GM21529 (cell line): ENCODE measurements around the gene GPR37.

Experiments used
- ATAC-seq: cut with Tn5 transposase; IDR thresholded peaks from one replicate; pipeline ENCODE4 v1.9.1; 2021; ENCODE audit not compliant: unreplicated experiment

The GPR37 gene, protein sequence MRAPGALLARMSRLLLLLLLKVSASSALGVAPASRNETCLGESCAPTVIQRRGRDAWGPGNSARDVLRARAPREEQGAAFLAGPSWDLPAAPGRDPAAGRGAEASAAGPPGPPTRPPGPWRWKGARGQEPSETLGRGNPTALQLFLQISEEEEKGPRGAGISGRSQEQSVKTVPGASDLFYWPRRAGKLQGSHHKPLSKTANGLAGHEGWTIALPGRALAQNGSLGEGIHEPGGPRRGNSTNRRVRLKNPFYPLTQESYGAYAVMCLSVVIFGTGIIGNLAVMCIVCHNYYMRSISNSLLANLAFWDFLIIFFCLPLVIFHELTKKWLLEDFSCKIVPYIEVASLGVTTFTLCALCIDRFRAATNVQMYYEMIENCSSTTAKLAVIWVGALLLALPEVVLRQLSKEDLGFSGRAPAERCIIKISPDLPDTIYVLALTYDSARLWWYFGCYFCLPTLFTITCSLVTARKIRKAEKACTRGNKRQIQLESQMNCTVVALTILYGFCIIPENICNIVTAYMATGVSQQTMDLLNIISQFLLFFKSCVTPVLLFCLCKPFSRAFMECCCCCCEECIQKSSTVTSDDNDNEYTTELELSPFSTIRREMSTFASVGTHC

DNA sequence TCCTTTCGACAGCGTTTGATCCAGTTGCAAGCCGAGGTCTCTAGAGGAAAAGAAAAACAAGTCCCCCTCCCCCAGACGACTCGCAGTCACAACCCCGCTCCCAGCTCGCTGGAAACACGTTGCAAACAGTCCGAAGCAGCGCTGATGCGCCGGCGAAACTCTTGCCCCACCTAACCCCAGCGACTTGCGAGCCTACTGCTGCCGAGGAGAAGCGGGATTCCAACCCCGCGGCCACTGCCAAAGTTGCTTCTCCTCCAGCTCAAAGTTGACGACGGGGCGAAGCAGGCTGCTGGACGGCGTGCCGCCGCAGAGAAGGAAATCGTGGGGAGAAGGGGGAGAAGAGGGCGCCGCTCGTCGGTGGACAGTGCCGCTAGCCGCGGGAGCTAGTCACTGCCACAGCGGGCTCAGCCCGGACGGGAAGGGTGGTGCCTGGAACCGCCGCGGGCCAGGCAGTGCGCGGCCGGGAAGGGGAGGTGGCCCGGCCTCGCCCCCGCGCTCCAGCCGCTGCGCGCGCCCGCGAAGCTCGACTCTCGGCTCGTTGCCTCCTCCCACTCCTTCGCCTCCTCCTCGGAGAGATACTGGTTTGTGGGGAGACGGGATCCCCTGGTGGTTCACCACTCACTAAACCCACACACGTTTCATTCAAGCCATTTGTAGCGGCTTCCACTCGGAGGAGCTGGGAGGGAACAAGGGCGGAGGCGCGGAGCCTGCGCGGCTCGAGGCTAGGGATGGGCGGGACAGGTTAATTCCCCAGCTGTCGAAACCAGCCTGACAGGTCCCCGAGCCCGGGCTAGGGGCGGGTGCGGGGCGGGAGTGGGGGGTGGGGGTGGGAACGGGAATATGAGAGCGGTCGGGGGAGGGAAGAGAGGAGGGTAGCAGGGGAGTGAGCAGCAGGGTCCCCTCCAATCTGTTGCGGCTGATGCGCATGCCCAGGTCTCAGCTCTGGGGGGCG, at the start of gene GPR37:
GPR37 (minus strand) TSS at position 392 of the 952 bp plus-strand sequence. CDS start 816 bp downstream, outside the sequence.
- peak; percentile 73 for ATAC-seq

GRCh38 chr7:124813994-124814798, 48.6 kb upstream of the GPR37 start:
- no peak for ATAC-seq

- ATAC-seq, result no peak
Observed at GRCh38 chr7:124812764-124813163, 47.2 kb upstream of the GPR37 start.

- no peak for ATAC-seq
Observed at GRCh38 chr7:124811341-124811740, 45.7 kb upstream of the GPR37 start.

DNA sequence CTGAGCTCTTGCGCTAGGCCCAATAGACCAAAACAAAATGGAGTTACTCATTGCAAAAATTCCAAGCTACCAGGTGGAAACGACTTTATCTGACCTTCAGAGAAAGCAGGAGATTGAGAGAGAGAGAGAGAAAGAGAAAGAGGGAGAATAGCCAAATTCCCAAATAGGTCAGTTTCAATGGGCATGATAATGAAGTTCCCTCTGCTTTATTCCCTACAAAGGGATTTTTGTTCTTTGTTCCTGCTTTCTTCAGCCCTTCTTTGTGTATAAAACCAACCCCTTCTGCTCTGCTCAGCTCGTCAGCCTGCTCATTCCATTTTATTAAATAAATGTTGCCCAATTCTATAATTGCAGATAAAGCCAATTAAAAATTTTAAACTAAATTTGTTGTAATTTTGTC, 45.0 kb upstream of the GPR37 start:
- no peak for ATAC-seq

GRCh38 chr7:124808206-124808605, 42.6 kb upstream of the GPR37 start:
- no peak for ATAC-seq

DNA sequence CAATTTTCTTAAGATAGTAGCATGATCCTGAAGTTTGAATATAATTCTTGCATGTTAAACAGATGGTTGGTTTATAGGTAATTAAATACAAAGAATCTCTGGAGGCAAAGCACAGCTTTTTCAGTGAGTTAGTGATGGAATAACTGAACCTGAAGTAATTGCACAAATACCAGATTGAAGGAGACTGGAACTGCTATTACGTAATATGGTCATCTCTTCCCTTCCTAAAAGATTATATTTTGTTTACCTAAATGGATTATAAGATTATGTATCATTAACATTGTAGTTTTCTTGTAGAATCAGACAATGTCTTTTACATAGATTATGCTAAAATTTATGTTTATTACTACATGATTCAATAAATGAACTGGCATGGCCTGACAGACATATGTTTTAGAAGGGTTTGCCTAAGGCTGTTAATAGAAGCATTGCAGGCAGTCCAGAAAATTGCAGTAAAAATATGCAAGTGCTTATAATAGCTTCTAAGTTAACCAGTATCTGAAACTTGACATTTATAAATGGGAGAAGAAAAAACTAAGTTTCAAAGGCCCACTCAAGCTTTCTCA, 35.8 kb upstream of the GPR37 start:
- ATAC-seq, result no peak

DNA sequence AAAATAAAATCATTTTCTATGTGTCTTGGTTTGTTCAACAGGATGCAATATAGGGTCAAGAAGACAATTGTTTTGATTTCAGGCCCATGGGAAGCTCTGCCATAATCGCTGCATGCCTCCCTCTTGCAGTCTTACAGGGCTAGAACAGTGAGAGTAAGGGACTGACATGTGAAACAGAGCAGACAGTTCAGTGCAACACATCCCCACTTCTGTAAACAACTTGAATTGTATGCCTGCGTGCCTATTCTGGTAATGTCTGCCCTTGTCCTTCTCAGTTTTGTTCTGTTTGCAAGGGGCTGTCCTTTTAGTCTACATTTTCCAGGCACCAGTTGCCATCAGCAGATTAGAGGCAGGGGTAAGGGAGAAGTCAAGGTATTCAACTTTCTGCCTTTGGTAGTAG, 34.8 kb upstream of the GPR37 start:
- ATAC-seq, result no peak

- ATAC-seq, result no peak
Observed at GRCh38 chr7:124799448-124799847, 33.9 kb upstream of the GPR37 start.

- no peak for ATAC-seq
Observed at GRCh38 chr7:124796771-124797170, 31.2 kb upstream of the GPR37 start.

- ATAC-seq, result no peak
Observed at GRCh38 chr7:124792696-124793095, 27.1 kb upstream of the GPR37 start.

- no peak for ATAC-seq
Observed at GRCh38 chr7:124792002-124792401, 26.4 kb upstream of the GPR37 start.

DNA sequence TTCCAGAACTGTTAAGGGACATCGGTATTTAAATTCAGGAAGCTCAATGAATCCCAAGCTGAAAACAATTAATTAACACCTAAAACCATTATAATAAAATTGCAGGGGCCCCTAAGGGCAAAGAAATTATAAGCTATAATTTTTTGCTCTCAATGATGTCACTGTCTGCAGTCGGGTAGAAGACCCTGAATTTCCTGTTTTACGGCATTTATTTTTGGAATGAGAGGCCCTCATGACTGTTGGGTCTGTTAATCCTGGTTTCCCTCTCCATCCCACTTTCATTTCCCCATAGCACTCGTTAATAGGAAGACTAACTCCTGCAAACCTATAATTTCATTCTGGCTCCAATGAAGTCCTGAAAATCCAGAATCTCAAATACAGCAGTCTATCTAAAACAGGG, 25.8 kb upstream of the GPR37 start:
- ATAC-seq, result no peak

GRCh38 chr7:124790645-124791044, 25.1 kb upstream of the GPR37 start:
- ATAC-seq, result no peak

GRCh38 chr7:124785994-124786393, 20.4 kb upstream of the GPR37 start:
- ATAC-seq, result no peak

GRCh38 chr7:124784879-124785818, 19.6 kb upstream of the GPR37 start:
- ATAC-seq, result peak; percentile 96

- no peak for ATAC-seq
Observed at GRCh38 chr7:124783271-124783670, 17.7 kb upstream of the GPR37 start.

GRCh38 chr7:124781907-124782734, 16.5 kb upstream of the GPR37 start:
- no peak for ATAC-seq
